B cell (primary cell): ENCODE measurements around the gene PIK3R3.

Source experiments
- EZH2 ChIP-seq: IDR thresholded peaks from 2 replicates; pipeline ENCODE4 v1.6.1; 2012; ENCODE audit warnings: borderline replicate concordance, low read depth, mild to moderate bottlenecking, moderate library complexity, low read length; ENCODE audit not compliant: insufficient read depth, poor library complexity, severe bottlenecking
- TF ChIP-seq, protein P1 (sequence below): fragments of 200-600 bp; IDR thresholded peaks from one replicate; pipeline ENCODE4 v1.8.0; 2022; ENCODE audit warnings: antibody characterized with exemption, mild to moderate bottlenecking

DNA sequence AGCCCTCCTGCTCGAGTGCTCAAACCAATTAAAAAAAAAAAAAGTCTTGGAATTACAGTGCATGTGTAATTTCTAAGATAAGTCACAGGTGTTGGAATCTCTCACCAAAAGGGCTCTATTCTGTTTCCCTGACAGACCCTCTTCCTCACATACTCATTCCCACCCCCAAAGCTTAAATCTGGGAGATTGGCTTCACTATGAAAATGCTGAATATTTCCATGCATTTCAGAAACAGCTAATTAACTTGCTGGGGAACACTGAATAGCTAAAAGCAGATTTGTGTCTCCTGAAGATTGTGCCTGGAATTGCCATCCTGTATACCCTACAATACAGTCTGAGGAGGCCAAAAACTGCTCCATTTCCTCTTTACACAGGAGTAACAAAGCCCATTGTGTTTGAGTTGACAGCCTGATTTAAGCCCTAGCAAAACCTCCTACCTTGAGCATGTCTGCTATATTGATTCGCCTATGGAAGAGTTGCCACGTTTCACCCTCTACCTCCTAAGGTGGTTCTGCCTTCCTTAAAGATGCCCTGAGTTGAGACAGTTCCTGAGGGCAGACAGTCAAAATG, 1.4 kb upstream of the PIK3R3 start:
- TF ChIP-seq, protein P1, sequence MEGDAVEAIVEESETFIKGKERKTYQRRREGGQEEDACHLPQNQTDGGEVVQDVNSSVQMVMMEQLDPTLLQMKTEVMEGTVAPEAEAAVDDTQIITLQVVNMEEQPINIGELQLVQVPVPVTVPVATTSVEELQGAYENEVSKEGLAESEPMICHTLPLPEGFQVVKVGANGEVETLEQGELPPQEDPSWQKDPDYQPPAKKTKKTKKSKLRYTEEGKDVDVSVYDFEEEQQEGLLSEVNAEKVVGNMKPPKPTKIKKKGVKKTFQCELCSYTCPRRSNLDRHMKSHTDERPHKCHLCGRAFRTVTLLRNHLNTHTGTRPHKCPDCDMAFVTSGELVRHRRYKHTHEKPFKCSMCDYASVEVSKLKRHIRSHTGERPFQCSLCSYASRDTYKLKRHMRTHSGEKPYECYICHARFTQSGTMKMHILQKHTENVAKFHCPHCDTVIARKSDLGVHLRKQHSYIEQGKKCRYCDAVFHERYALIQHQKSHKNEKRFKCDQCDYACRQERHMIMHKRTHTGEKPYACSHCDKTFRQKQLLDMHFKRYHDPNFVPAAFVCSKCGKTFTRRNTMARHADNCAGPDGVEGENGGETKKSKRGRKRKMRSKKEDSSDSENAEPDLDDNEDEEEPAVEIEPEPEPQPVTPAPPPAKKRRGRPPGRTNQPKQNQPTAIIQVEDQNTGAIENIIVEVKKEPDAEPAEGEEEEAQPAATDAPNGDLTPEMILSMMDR = no peak
- no peak for TF ChIP-seq EZH2
